HepG2 (cell line): ENCODE measurements around the gene MIEF1.
"Not testable (repeated sequence)": the region's sequence is repeated elsewhere in the genome, so short reads cannot be mapped to it uniquely, and the experiment has no call there.

Source experiments
- HOXA7 ChIP-seq: sonication (generic); formaldehyde crosslinking; IDR thresholded peaks from 2 replicates; pipeline ENCODE4 v1.8.1; 2022; ENCODE audit warnings: mild to moderate bottlenecking, missing genetic modification reagents, moderate library complexity
- PRDM15 ChIP-seq: sonication (generic); formaldehyde crosslinking; IDR thresholded peaks from 2 replicates; pipeline ENCODE4 v1.4.0; 2020; ENCODE audit warnings: missing genetic modification reagents

GRCh38 chr22:39507021-39507420, 4.9 kb downstream of the MIEF1 start:
- TF ChIP-seq PRDM15 (CRISPR knock-in tag); HOXA7: not testable (repeated sequence)
